Amniotic stem cell (primary cell): ENCODE data around the gene CDK4.

ENCODE experiments used
- DNase-seq: peaks from one replicate; lab custom pipeline; 2025; lab: John Stamatoyannopoulos, UW

Gene CDK4

GRCh38 chr12:57700317-57700716, 51.8 kb downstream of the CDK4 start:
- no peak for DNase-seq

GRCh38 chr12:57698414-57698813, 53.7 kb downstream of the CDK4 start:
- DNase-seq: no peak
